ENCODE data around the gene IDH3G.

The IDH3G gene

DNA sequence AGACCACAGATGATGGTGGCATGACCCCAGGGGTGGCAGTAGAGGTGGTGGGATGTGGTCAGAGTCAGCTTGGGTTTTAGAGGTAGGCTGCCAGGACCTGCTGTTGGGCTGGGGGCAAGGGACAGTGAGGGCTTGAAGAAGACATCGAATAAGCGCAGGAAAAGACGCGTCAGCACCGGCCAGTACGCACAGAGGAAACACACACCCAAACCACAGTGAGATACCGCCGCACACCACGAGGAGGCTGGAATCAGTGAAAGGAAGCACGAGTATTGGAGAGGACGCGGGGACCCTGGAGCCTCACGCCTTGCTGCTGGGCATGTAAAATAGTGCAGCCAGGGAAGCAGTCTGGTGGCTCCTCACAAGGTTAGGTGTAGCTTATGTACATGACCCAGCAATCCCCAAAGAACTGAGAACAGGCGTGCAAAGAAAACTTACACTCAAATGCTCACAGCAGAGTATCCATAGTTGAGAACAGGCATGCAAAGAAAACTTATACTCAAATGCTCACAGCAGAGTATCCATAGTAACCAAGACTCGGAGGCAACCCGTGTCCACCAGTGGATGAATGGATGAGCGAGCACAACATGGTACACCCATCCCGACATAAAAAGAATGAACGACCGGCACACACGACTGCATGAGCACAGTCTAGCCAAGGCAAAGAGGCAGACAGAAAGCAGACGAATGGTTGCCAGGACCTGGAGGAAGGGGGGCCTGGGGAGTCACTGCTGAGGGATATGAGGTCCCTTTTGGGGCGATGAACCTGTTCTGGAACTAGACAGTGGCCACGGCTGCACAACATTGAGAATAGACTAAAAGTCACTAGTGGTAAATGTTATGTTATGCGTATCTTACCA lies 22.9 kb upstream of the IDH3G start:
- no peak for DNase-seq (ENCODE audit: low read depth in 2 of 2)

DNA sequence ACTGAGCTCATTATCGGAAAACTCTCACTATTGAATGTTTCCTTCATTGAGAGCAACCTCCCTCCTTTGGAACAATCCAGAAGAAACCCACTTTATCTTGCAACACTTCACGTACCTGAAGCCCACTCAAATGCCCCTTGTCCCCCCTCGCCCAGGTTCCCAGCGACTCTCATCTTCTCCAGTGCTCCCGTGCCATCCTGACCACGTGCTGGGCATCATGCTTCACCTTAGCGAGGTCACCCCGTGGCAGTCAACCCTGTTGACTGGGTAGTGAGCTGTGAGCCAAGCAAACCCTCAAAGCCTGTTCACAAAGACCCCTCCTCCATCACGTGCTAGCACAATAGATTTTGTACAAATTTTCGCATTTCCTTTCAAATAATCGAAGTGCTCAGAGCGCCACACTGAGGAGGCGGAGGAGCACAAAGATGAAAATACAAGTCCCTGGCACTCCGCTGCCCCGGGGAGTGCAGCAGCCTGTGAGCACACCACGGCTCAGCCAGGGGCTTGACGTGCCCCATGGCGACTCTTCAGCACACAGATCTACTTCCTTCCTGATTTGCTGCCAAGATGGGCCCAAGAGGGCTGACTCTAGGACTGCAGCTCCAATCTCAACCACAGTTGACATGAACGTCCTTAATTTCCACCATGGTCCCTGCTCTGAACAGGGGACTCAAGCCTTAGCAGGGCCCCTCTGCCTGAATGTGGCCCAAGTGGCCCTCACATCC lies 20.6 kb upstream of the IDH3G start:
- DNase-seq (ENCODE audit: low read depth in 2 of 2) = no peak

DNA sequence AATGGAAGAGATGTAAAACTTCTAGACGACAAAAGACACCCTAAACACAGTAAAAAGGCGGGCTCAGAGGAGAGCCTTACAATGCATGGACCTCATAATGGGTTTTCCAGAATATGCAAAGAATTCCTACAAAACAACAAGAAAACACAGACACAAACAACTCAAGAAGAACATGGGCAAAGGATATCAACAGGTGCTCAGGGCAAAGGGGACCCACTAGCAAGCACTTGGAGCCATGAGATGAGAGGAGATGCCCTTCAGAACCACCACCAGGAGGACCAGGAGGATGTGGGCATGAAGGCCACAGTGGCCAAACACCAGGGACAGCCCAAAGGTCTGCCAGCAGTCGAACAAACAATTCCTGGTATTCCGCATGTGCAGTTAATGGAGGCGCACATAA lies 19.0 kb upstream of the IDH3G start:
- DNase-seq (ENCODE audit: low read depth in 2 of 2) = no peak

DNA sequence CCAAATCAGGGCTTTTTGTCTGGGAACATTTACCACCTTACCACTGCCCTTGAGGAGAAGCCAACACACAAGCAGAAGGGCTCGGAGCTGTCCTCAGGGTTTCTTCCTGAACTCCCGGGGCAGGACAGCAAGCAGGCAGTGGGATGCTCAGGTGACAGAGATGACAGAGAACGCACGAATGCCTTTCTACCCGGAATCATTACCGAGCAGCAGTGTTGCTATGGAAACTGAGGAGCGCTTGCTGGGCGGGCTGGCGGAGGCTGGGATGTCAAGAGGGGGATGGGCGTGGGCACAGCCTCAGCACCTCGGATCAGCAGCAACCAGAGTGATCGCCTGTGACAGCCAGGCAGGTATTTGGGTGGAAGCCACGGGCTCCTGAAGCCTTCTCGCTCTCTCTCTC lies 18.0 kb upstream of the IDH3G start:
- no peak for DNase-seq (ENCODE audit: low read depth in 2 of 2)

DNA sequence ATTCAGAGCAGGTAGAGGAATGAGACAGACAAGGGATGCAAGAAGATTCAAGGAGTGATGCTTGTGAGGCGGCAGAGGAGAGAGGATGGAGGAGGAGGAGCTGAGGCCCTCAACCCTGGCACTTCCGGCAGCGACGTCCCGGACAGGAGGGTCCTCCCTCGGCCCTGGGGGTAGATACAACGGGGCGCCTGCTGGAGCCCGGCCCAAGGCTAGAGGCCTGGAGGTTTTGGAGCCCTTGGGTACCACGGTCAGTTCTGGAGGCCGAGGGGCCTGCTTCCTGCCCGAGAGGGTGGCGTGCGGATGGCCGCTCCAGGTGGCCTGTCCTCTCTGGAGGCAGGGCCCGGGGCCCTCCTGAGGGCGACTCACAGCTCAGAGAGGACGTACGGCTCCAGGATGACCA lies 13.8 kb upstream of the IDH3G start:
- no peak for DNase-seq (ENCODE audit: low read depth in 2 of 2)

DNA sequence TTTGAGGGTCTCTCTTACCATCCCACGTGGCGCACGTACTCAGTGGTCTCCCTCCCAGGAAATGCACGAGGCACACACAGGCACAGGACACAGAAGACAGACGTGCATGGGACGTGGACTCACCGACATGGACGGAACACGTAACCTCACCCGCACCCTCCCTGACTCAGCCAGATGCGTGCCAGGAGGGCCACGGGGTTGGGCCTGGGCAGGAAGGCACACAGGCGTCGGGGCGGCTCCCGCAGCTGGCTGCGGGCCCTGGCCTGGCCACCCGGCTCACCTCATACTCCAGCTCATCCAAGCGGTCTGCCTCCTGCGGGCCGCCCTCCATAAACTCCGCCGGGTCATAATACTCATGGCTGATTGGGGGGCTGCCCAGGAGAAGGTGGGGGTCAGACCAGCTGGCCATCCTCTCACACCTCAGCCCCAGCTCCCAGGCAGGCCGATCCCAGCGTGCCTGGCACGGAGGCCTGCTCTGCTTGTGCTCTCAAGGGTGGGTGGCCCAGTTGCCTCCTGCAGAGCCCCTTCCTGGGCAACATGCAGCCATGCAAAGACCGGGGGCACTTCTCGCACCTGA lies 12.9 kb upstream of the IDH3G start:
- no peak for DNase-seq (ENCODE audit: low read depth in 2 of 2)

DNA sequence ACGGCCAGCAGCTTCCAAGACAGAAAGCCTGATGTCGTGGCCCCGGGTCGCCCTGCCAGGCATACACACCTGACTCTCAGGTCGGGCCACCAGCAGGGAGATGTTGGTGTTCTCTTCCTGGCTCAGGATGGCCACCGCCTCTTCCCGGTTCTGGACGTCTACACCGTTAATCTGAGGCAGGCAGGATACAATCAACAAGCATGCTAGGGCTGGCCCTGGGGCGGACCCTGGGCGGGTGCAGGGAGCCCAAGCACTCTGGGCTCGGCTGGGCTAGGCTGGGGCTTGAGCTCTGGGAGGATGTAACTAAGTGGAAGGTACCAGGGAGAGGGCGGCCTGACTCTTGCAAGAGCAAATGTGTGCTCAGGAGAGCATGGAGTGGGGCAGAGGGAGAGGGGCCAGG lies 11.3 kb upstream of the IDH3G start:
- DNase-seq (ENCODE audit: low read depth in 2 of 2) = no peak

DNA sequence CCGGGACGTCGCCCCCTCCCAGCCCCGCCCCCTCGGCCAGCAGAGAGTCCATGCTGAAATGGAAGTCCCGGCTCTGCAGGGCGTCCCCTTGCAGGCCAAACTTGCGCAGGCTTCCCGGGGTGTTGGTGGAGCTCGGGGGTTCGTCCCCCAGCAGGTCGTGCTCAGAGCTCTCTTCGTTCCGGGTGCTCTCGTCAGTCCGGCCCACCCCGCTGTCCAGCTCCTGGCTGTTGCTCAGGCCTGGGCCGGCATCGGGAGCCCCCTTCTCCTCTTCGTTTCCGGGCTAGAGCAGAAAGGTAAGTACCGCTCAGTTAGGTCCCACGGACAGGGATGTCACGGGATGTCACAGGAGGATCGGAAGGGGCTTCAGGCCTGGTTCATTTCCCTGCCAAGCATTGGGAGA lies 10.4 kb upstream of the IDH3G start:
- no peak for DNase-seq (ENCODE audit: low read depth in 2 of 2)

DNA sequence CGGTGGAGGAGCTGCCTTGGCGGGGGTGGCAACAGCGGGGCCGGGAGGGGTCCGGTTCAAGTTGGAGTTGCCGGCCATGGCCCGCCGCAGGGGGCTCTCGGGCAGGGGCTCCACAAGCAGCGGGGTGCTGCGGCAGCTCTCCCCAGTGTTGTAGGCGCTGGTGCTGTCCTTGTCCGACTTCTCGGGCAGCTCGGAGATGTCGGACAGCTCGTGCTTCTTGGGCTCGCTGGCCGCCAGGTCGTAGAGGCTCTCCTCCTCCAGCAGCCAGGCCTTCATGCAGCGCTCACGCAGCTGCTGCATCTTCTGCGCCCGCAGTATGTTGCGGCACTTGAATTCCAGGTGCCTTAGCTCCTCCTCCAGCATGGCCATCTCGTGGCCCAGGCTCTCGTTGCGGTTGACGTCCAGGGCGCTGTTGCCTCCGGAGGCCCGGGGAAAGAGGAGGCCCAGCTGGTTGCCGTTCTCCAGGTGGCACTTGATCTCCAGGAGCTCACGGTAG lies 10.0 kb upstream of the IDH3G start:
- no peak for DNase-seq (ENCODE audit: low read depth in 2 of 2)

DNA sequence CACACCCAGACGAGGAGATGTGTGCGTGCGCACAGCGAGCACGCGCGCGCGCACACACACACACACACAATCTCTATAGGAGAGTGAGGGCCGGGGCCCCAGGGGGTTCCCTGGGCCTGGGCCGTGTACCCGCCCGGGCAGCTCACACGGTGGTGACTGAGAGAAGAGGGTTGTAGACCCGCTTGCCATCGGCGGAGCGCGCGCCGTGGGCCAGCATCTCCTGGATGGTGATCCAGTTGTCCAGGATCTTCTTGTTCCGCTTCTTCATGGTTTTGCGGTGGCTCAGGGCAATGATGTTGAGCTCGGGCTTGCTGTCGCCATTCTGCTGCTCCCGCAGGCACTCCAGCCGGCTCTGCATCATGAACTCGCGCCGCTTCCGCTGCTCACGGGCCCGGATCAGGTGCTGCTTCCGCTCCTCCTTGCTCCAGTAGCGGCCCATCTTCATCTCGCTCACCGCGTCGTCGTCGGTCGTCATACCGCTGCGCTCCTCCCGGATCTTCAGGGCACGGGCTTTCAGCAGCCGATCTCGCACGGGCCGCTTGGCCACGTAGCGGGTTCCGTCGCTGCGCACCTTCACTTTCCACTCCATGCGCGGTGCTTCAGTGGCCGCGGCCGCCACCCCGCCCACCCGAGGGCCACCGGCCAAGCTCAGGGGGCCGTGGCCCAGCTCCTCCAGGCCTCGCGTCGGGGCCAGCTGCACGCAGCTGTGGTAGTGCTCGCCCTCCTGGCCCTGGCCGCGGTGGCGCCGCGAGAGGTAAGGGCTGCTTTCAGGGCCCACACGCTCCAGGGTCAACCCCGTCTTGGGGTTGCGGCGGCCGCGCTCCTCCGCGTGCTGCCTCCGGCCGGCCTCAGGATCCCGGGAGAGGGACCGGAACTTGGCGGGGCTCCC lies 9.3 kb upstream of the IDH3G start:
- no peak for DNase-seq (ENCODE audit: low read depth in 2 of 2)

DNA sequence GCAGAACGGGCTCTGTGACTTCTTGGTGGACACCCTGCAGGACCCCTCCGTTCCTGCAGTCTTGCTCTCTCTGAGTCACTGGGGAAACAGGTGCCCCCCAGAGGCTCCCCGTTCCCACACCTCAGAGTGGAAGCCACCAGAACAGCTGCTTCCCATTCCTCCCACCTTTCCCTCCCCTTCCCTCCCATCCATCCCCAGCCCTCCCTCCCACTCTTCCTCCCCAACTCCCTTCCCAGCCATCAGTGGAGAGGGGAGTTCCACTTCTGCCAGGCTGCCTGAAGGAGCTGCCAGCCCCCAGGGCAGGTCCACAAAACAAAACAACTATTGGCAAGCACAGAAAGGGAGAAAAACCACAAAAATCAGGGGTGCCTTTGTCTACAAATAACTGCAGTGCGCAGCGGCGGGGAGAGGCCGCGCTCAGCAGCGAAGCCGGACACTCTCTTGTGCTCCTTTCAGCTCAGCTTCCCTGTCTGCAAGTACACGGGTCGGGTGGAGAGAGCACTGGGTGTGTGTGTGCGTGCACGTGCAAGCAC lies 8.4 kb upstream of the IDH3G start:
- DNase-seq (ENCODE audit: low read depth in 2 of 2) = no peak

DNA sequence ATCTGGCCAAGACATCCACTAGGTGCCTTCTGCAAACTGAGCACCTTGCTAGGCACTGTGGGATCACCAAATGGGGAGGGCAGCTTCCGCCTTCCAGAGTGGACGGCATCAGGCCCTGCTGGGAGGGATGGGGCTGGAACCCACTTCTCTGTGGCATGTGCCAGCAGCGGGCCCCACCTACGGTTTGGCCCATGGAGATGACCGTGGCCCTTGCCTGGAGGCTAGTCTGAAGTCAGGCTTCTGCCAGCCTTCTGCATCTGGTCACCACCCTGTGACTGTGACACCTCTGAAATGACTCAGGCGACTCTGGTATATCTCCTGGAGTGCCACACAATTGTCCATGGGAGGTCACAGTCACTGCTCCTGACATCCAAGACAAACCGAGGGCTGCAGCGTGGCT lies 7.5 kb upstream of the IDH3G start:
- DNase-seq (ENCODE audit: low read depth in 2 of 2) = no peak

DNA sequence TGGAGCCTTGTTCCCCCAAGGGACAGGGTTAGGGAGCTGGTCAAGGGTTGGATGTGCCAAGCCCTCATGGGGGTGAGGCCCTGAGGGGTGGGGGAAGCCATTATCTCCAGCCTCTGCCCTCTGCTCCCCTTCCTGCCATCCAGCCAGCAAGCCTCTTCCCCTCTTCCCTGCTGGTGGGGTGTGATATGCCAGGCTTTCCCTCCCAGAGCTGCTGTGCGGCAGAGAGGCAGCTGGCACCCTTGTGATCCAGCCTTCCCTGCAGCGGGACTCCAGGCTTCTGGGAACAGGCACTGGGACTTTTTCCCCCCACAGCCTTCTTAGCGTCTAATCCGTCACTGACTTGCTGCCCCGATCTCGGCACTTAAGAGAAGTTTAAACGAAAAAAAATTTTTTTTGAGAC lies 6.6 kb upstream of the IDH3G start:
- no peak for DNase-seq (ENCODE audit: low read depth in 2 of 2)

DNA sequence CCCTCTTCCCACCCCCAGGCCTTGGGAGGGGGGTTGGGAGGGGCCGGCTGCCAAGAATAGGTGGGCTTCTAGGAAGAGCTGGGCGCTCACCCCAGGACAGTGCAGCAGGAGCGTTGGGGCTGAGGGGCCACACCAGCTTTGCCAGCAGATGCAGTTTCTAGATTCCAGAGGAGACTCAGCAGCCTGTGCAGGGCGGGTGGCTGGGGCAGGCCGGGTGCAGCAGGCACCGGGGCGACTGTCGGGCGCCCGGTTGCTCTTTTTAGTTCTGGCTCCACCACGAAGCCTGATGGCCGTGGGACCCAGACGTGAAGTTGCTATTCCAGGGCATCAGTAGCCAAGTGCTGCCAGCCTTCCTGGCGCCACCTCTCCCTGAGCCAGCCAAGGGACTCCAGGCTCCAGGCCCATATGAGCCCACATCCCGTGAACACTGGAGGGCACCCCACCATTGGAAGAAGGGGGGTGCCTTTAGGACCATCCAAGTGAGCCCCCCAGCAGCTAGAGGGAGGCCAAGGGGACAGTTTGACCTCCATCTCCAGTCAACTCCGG lies 6.1 kb upstream of the IDH3G start:
- no peak for DNase-seq (ENCODE audit: low read depth in 2 of 2)

DNA sequence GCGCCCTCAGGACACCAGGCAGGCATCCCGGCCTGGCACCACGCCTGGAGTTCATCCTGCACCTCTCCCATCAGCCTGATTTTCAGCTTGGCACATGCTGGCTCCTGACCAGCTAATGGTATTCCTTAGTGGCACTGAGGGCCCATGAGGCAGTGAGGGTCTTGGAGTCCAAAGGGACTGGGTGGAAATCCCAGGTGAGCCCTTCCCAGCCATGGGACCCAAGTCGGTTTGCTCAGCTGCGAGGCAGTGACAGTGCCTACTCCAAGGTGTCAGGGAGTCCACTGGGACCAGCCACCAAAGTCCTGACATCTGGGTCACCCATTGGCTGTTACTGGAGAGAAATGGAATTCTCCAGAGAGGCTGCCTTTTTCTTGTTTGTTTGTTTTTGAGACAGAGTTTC lies 5.2 kb upstream of the IDH3G start:
- no peak for DNase-seq (ENCODE audit: low read depth in 2 of 2)

DNA sequence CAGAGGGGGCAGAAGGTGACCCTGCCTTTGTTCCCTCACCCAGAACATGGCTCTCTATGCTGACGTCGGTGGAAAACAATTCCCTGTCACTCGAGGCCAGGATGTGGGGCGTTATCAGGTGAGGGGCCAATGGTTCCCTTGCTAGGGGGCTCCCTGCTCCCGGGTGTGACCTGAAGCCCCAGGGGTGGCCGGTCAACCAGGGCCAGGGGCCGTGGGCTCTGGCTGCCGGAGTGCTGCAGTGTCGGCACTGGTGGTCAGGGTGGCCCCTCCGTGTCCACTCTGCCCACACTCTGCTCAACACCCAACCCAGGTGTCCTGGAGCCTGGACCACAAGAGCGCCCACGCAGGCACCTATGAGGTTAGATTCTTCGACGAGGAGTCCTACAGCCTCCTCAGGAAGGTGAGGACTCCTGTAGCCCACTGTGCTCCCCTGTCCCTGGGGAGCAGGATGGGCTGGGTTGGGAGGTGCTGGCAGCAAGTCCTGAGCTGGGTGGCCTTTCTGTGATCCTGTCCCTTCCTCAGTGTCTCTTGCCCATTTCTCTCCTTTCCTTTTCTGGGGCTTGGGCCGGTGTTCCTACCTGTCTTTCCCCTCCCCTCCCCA lies 3.3 kb upstream of the IDH3G start:
- DNase-seq (ENCODE audit: low read depth in 2 of 2) = no peak

DNA sequence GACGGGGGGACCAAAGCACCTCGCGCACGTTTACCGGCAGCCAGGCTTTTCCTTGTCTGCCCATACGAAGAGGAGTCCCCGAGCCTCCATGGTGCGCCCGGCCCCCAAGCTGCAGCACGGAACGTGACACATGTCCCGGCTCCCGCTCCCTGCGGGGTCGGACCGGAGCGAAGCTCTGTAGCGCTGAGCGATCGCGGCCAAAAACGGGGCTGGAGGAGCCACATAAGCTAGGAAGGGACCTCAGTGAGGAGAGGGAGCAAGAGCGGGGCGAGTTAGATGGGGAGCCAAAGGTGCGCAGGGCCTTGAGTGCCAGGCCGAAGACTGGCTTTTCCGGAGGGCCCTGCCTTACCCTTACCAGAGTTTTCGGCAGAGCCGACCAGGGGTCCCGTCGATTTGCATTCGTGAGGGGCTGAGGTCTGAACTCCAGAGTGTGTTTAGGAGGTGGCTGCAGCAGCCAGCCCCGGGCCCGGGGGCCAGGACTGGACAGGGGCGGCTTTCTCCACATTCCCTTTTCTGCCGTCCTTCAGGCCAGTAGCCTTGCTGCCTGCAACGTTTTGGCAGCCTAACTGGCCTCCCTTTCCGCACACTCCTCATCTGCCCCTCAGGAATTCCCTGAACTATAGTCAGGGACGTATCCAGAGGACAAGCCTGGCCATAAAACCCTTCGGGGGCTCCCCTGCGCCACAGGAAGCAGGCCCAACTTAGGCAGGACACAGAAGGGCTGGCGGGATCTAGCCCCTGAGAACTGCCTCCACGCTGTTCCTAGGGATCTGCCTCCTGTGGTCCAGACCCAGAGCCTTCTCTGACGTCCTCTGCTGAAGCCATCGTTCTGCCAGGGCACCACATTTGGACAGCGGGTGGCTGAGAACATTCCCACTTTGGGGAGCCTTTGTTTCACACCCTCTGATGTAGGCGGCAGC lies 982 bp upstream of the IDH3G start:
- no peak for DNase-seq (ENCODE audit: low read depth in 2 of 2)

DNA sequence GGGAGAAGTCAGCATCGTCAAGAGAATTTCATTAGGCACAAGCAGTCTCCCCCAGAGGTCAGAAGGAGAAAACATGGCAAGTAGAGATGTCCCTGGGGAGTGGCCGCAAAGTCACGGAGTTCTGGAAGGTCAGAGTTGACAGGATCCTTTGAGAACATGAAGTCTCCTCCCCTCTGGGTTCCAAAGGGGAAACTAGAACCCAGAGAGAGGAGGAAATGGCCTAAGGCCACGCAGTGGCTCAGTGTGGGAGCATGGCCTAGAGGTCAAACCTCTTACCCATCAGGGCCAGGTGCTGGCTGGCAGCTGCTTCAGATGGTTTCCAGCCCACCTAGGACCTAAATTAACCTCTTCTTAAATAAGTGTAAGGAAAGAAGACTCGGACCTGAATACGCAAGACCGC lies 884 bp downstream of the IDH3G start:
- DNase-seq (ENCODE audit: low read depth in 2 of 2) = no peak

DNA sequence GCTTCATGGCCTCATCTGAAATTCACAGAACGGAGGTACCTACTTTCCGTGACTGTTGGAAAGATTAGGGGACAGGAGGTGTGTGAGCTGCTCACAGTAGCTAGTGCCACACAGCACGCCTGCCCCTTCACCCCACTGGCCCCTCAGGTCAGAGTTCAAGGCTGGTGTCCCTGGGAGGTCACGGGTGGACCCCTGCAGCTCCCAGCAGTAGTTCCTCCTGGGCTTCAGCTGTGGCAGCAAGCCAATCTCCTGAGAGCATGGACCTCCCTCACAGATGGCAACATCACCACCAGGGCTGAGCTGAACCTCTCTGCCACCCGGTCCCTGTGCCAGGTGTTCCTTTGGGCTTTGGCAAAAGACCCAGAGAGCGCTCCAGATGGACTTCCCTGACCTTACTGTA lies 1.8 kb downstream of the IDH3G start:
- no peak for DNase-seq (ENCODE audit: low read depth in 2 of 2)
